Muscle of back (tissue), 11 donors: Measurements from ENCODE around the gene FNDC11. TPM values are rescaled to one million over a fixed set of nuclear protein-coding genes. Genes with fewer than 3 reads are reported as not detected.
"Not testable (repeated sequence)": the region's sequence is repeated elsewhere in the genome, so short reads cannot be mapped to it uniquely, and the experiment has no call there.

Experiments
- DNase-seq, 3 donors: peaks; one replicate each; pipeline versions ENCODE4 v3.0.0 to v3.0.0-alpha.2; 2013
- polyA plus RNA-seq, 10 donors: library from polyadenylated mRNA; unstranded; fragments of 120-200 nt; gene quantifications; one replicate each; pipeline ENCODE4 v1.2.1, GENCODE V29; 2013; ENCODE audit not compliant: insufficient read length in 10 of 10

Gene FNDC11
- polyA plus RNA-seq, 10 donors, result 0.12 to 0.36 (median 0.24) TPM; not detected in 3

DNA sequence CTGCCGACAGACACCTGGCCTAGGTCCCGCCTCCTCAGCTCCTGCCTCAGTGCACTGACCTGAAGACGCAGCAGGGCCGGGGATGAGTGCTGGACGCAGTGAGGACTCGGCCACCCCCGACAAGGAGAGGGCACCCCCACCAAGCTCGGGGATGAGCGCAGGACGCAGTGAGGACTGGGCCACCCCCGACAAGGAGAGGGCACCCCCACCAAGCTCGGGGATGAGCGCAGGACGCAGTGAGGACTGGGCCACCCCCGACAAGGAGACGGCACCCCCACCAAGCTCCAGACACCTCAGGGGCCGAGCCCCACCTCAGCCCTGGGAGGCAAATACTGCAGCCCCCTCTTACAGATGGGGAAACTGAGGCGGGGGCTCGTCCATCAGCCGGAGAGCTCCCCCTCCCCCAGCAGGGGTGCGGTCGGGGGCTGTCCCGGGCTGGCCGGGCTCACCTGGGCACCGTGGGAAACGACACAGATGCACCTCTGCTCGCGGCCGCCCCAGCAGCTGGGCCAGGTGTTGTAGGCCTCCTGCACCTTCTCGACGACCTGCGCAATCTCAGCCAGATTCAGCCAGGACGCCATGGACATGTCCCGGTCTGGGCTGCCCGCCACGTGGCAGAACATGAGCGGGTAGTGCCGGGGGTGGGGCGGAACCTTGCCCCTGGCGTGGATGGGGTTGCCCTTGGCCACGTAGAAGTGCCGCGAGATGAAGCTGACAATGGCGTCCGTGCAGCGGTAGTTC is 12.6 kb downstream of the FNDC11 start:
- DNase-seq, result no peak

DNA sequence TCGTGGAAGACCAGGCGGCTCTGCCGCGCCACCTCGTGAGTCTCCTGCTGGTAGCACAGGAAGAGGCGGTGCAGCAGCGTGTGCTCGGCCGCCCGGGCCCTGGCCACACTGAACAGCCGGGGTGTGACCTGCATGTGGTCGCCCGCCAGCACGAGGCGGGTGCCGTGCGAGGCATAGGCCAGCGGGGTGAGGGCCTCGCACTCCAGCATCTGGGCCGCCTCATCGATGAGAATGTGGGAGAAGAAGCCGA is 13.1 kb downstream of the FNDC11 start:
- DNase-seq, result no peak

GRCh38 chr20:63567386-63568169 is 13.6 kb downstream of the FNDC11 start:
- DNase-seq, result no peak

GRCh38 chr20:63568170-63568981 is 14.4 kb downstream of the FNDC11 start:
- no peak for DNase-seq

GRCh38 chr20:63568986-63569949 is 15.3 kb downstream of the FNDC11 start:
- peak in 1 of 3 donors; percentile 47 for DNase-seq

GRCh38 chr20:63570281-63571086 is 16.5 kb downstream of the FNDC11 start:
- no peak for DNase-seq

DNA sequence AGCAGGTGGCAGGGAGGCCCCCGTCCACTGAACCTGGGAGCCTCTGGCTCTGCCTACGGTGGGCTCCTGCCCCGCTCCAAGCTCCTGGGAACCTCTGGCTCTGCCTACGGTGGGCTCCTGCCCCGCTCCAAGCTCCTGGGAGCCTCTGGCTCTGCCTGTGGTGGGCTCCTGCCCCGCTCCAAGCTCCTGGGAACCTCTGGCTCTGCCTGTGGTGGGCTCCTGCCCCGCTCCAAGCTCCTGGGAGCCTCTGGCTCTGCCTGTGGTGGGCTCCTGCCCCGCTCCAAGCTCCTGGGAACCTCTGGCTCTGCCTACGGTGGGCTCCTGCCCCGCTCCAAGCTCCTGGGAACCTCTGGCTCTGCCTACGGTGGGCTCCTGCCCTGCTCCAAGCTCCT is 17.1 kb downstream of the FNDC11 start:
- not testable (repeated sequence) for DNase-seq

- DNase-seq, result no peak
Measured at GRCh38 chr20:63572071-63572787, 18.3 kb downstream of the FNDC11 start.

GRCh38 chr20:63572788-63573646 is 19.1 kb downstream of the FNDC11 start:
- no peak for DNase-seq

GRCh38 chr20:63573647-63574131 is 19.7 kb downstream of the FNDC11 start:
- DNase-seq, result peak in 1 of 3 donors; percentile 55

DNA sequence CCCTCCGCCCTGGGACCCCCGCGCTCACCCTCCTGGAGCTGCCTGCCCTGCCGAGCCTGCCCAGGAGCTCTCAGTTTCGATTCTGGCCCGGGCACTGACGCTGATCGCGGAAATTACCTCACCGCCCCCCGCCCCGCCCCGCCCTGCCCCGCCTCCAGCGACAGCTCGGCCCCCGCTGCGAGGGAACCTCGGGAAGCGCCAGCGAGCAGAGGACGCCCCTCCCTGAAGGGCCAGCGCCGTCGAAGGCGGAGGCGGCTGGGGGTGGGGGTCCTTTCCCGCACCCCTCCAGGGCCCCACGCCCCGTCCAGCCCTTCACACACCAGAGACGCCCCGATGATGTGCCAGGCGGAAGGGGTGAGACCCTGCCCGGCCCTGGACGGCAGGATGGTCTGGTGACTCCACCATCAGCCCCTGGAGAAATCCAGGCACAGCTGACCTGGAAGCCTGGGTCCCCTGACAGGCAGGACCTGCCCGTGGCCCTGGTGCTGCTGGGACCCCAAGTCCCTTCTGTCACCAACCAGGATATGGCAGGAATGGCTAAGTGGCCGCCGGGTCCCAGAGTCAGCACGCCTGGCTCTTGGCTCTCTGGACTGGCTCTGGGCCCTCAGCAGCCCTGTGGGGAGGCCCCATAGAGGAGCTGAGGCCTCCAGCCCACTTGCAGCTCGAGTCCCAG is 20.3 kb downstream of the FNDC11 start, which contains the start of gene HELZ2:
Gene HELZ2, minus strand, starts transcription at position 84 of the 673 bp plus-strand sequence. CDS start 1,854 bp downstream, outside the sequence.
- peak in 2 of 3 donors; percentile 71 to 82 for DNase-seq

DNA sequence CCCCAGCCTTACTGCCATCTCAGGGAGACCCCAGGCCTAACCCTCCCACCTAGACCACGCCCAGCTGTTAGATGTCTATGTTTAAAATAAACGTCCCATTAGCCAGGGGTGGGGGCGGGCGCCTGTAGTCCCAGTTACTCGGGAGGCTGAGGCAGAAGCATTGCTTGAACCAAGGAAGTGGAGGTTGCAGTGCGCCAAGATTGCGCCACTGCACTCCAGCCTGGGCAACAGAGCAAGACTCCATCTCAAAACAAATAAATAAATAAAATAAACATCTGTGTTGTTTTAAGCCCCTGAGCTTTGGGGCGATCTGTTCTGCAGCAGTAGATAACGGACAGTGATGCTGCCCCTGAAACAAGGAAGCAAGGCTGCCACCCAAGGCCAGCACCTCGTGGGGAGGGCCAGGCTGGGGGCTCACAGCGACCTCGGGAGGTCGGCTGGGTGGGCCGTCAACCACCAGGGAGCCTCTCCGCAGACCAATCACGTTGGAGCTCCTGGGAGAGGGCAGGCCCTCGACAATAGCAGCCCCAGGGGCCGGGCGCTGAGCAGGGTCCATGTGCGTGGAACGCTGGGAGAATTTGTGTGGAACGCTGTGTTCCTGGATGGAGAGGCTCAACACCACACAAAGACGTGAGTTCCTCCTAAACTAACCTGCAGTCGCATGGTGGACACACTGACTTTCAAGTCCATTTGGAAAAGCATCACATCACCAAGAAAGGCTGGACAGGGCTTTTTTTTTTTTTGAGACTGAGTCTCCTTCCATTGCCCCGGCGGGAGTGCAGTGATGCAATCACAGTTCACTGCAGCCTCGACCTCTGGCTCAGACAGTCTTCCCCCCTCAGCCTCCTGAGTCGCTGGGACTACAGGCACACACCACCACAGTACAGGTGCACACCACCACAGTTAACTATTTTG is 21.1 kb downstream of the FNDC11 start:
- no peak for DNase-seq

- no peak for DNase-seq
Measured at GRCh38 chr20:63576311-63576710, 22.4 kb downstream of the FNDC11 start.

GRCh38 chr20:63577317-63577894 is 23.4 kb downstream of the FNDC11 start:
- DNase-seq, result no peak

- DNase-seq, result no peak
Measured at GRCh38 chr20:63578224-63579016, 24.5 kb downstream of the FNDC11 start.
